NCI-H1105 (cell line): ENCODE results near the gene UGT1A8.

Experiments
- DNase-seq: peaks from one replicate; lab custom pipeline; 2025; lab: John Stamatoyannopoulos, UW

The UGT1A8 gene

GRCh38 chr2:233819884-233820773 lies 202.7 kb downstream of the UGT1A8 start:
- DNase-seq: no peak

DNA sequence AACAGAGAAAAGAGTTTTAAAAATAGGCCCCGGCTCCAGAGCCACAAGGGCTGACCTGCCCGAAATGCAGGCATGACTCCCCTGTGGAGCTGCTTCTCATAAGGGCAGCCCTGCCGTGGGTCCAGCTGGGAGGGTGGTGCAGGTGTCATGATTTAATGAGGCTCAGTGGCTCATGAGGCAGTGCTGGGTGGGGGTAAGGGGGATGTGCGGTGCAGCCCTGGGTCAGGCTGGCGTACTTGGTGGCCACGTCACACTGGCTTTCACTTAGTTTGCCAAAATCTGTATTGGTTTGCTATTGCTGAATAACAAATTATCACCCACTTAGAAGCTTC lies 203.3 kb downstream of the UGT1A8 start:
- DNase-seq: no peak

- DNase-seq: no peak
These were observed 203.8 kb downstream of the UGT1A8 start for GRCh38 chr2:233821196-233821595.

DNA sequence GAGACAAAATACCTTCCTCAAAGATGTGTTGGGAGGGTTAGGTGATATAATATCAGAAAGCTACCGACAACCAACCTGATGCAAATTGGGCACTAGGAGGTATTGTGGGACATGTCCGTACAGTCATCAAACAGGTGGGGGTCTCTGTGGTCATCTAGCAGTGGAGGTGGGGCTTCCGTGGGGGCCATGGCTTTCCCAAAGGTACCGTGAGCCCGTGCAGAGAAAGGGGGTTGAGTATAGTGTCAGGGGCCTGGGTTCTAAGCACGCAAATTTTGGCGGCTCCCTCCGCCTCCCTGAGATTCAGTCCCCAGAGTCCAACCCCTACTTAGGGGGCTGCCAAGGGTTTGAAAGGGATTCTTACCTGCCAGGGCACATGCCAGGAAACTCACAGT lies 204.3 kb downstream of the UGT1A8 start:
- no peak for DNase-seq

- DNase-seq: no peak
These were observed 204.8 kb downstream of the UGT1A8 start for GRCh38 chr2:233822101-233822771.
